ENCODE data around the gene ZFAND3.

Gene ZFAND3

DNA sequence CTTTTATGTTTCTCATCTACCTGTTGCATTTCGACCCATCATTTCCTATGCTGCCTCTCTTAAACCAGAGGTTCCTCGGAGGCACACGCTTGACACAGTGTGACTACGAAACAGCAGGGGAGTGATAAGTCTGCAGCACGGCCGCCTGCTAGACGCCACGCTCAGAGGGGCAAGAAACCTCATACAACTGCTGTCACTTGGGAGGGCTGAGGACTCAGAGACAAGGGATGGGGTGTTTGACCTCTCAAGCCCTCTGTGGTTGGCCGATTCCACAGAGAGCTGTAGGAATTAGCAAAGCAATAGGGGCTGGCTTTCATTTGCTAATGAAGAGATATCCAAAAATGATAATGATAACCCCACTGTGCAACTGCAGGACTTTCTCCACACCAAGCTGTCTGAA lies 372.5 kb downstream of the ZFAND3 start:
- TF ChIP-seq ELF4 (IDR thresholded peaks at IDR 0.05) (no peak), L3MBTL2 (conservative IDR thresholded peaks at IDR 0.05) (0 out of 2 replicates have a peak, but pooled peaks have one; percentile 20)
- ChIA-PET CTCF (no interaction called here), POLR2A (no interaction called here)
- DNase-seq (ENCODE audit: extremely low spot score) = no peak

DNA sequence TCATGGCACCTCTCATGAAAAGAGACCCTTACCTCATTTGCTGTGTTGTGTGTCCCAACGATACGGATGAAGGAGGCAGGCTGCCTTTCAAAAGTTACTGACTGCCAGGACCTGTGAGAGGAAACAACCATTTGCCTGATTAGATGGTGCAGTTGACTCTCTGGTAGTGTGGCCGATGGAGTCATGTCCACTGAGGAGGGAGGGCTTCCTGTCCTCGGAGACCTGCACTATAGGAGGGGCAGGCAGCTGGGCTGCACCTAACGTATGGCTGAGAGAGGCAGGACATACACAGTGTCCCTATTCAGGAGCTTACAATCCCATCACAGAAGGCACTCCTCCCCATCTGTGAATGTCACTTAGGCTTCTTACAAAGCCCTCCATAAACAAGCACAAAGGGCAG lies 373.0 kb downstream of the ZFAND3 start:
- TF ChIP-seq TARDBP (IDR thresholded peaks at IDR 0.05) = no peak
- no peak for TF ChIP-seq ELF4 (IDR thresholded peaks at IDR 0.05)
- TF ChIP-seq FOXM1 (IDR thresholded peaks at IDR 0.05; ENCODE audit: borderline replicate concordance) = no peak
- no peak for TF ChIP-seq ARNT (IDR thresholded peaks at IDR 0.05)
- TF ChIP-seq, protein P1, sequence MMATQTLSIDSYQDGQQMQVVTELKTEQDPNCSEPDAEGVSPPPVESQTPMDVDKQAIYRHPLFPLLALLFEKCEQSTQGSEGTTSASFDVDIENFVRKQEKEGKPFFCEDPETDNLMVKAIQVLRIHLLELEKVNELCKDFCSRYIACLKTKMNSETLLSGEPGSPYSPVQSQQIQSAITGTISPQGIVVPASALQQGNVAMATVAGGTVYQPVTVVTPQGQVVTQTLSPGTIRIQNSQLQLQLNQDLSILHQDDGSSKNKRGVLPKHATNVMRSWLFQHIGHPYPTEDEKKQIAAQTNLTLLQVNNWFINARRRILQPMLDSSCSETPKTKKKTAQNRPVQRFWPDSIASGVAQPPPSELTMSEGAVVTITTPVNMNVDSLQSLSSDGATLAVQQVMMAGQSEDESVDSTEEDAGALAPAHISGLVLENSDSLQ (IDR thresholded peaks at IDR 0.05) = no peak
- TF ChIP-seq L3MBTL2 (conservative IDR thresholded peaks at IDR 0.05) = no peak
- CTCF ChIA-PET = no interaction called here
- POLR2A ChIA-PET = no interaction called here
- DNase-seq (ENCODE audit: extremely low spot score) = no peak

DNA sequence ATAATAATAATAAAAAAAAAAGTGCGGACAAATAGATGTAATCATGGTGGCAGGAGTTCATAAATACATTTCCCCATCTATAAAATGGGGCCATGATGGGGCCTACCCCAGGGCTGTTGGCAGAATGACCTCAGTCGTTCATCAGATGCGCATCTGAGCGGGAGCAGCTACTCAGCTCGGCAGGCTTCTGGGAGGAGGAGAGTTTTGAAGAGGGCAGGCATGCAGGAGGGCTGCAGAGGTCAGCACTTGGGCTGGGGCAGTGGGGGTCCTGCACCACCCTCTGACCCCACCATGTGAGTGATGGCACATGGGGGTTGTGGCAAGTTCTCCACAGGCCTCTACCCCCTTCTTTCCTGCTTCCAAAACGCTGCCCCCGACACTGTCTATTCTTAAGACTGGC lies 373.5 kb downstream of the ZFAND3 start:
- ChIA-PET CTCF (no interaction called here), POLR2A (no interaction called here)
- no peak for DNase-seq (ENCODE audit: extremely low spot score)
- TF ChIP-seq BHLHE40 (IDR thresholded peaks at IDR 0.05; ENCODE audit: borderline replicate concordance) (no peak), CTBP1 (IDR thresholded peaks at IDR 0.05; ENCODE audit: borderline replicate concordance) (no peak), ZNF384 (IDR thresholded peaks at IDR 0.05) (no peak), FOXM1 (IDR thresholded peaks at IDR 0.05; ENCODE audit: borderline replicate concordance) (no peak), TARDBP (IDR thresholded peaks at IDR 0.05) (no peak), FOXA1 (IDR thresholded peaks at IDR 0.05) (no peak)

DNA sequence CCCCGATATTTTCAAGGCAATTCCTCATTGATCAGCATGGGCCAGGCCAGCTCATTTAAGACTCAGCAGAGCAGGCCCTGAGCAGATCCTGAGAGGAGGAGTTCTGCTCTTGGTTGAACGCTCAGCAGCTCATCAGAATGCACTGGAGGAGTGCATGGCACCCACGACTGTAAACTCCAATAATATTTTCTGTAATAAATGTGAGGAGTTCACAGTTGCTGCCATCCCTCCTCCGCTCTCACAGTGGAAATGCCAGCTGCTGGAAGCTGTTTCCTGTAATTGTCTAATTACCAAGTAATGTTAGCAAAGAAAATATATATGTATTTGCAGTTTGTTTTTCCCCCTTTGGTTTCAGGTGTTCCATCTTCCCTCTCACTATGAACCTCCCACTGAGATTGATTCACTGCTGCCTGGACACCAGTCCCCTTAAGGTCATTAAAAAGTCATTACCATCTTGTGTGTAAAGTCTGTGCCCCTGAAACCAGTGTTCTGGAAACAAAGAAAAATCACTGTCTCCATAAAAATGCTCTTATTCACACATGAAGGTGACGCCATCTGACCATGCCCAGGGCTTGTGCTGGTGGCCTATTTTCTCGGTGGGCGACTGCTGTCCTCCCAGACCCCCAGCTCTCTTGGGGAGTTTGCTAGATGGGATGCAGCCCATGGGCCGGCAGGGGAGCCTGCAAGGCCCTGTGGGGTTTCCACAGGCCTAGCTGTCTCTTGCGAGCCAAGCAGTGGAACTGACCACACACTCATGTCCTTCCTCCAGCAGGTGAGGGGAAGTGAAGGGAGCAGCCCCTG lies 374.2 kb downstream of the ZFAND3 start:
- no peak for DNase-seq (ENCODE audit: extremely low spot score)
- ChIA-PET POLR2A (no interaction called here), CTCF (no interaction called here)
- TF ChIP-seq SUZ12 (IDR thresholded peaks at IDR 0.05) = no peak
- no peak for TF ChIP-seq ARNT (IDR thresholded peaks at IDR 0.05)
- TF ChIP-seq ELF4 (IDR thresholded peaks at IDR 0.05) = no peak
- TF ChIP-seq, protein P1 (IDR thresholded peaks at IDR 0.05) = no peak
- no peak for TF ChIP-seq TARDBP (IDR thresholded peaks at IDR 0.05)
- no peak for TF ChIP-seq LEF1 (IDR thresholded peaks at IDR 0.05; ENCODE audit: borderline replicate concordance)
- TF ChIP-seq FOXM1 (IDR thresholded peaks at IDR 0.05; ENCODE audit: borderline replicate concordance) = no peak
- no peak for TF ChIP-seq FOXA1 (IDR thresholded peaks at IDR 0.05)
- TF ChIP-seq NFRKB (IDR thresholded peaks at IDR 0.05) = no peak
- TF ChIP-seq ZNF384 (IDR thresholded peaks at IDR 0.05) = no peak
- TF ChIP-seq FOXK2 (IDR thresholded peaks at IDR 0.05) = no peak

DNA sequence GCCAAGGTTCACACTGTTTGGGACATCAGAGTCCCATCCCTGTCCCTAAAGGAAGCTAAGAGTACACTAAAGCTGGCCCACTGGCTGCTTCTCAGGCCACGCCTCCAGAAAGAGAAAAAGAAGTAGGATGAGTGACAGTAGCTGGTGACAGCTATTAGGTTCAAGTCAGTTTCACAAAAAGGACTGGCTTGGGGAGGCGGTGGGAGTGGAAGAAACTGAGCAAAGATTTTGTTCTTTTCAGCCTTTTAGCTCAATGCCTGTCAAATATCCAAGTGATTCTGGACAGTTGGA lies 374.7 kb downstream of the ZFAND3 start:
- ChIA-PET CTCF (interaction anchor here (0.7 kb wide), 1 partner anchor 30 kb away, joined by 3 read pairs; no protein-coding TSS in a partner anchor), POLR2A (no interaction called here)
- TF ChIP-seq HDGF (IDR thresholded peaks at IDR 0.05; ENCODE audit: borderline replicate concordance) (no peak), SUZ12 (IDR thresholded peaks at IDR 0.05) (no peak), ZNF384 (IDR thresholded peaks at IDR 0.05) (no peak), CTBP1 (IDR thresholded peaks at IDR 0.05; ENCODE audit: borderline replicate concordance) (no peak), NFRKB (IDR thresholded peaks at IDR 0.05) (no peak)
- no peak for DNase-seq (ENCODE audit: extremely low spot score)

DNA sequence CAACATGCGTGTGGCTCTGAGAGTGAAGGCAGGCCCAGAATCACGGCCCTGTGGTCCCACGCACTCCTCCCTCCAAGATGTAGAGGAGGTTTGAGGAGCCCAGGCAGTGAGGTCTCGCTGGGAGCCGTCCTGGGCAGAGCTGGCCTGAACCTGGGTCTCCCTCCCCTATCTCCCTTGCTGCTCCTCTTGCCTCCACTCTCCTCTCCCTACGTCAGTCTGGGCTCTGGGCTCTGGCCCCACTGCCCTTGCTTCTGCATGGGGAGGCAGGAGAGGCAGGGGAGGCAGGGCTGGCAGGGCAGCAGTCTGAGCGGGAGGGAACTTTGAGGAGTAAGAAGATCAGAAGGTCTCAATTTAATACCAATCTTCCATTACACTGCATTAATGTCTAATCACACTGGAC lies 375.1 kb downstream of the ZFAND3 start:
- POLR2A ChIA-PET = no interaction called here
- DNase-seq (ENCODE audit: extremely low spot score) = no peak
- no peak for TF ChIP-seq FOXA1 (IDR thresholded peaks at IDR 0.05)
- no peak for TF ChIP-seq ELF4 (IDR thresholded peaks at IDR 0.05)
- TF ChIP-seq HDGF (IDR thresholded peaks at IDR 0.05; ENCODE audit: borderline replicate concordance) = no peak
- no peak for TF ChIP-seq SP1 (IDR thresholded peaks at IDR 0.05)
- no peak for TF ChIP-seq ZNF384 (IDR thresholded peaks at IDR 0.05)
- no peak for TF ChIP-seq FOXK2 (IDR thresholded peaks at IDR 0.05)
- TF ChIP-seq LEF1 (IDR thresholded peaks at IDR 0.05; ENCODE audit: borderline replicate concordance) = no peak
- CTCF ChIA-PET = interaction anchor here (0.7 kb wide), 1 partner anchor 30 kb away, joined by 3 read pairs; no protein-coding TSS in a partner anchor

DNA sequence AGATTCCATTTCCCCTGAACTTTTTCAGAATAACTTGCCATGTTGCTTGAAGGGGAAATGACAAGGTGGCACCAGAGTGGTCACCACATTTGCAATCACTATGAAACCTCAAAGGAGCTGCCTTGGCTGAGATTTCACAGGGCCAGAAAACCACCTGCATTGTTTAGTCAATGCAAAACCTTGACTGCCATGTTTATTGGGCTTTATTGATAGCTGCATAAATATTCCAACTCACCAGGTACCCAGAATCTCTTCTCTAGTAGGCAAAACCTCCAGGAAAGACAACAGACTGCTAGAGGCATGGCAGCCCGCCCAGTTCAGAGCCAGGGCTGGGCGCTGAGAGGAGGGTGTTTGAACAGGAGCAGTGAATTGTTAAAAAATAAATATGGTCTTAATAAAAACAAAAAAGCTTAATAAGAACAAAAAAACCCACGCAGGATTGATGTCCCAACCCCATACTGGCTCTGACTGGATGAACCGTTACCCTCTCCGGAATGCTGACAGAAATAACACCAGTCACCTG lies 375.6 kb downstream of the ZFAND3 start:
- ChIA-PET CTCF (no interaction called here), POLR2A (no interaction called here)
- DNase-seq (ENCODE audit: extremely low spot score) = no peak
- TF ChIP-seq, protein P1 (IDR thresholded peaks at IDR 0.05) = no peak
- TF ChIP-seq FOXA1 (IDR thresholded peaks at IDR 0.05) (no peak), ZNF384 (IDR thresholded peaks at IDR 0.05) (no peak), FOXM1 (IDR thresholded peaks at IDR 0.05; ENCODE audit: borderline replicate concordance) (no peak), NFRKB (IDR thresholded peaks at IDR 0.05) (no peak), SUZ12 (IDR thresholded peaks at IDR 0.05) (no peak), CTBP1 (IDR thresholded peaks at IDR 0.05; ENCODE audit: borderline replicate concordance) (no peak), HDGF (IDR thresholded peaks at IDR 0.05; ENCODE audit: borderline replicate concordance) (no peak), SP1 (IDR thresholded peaks at IDR 0.05) (no peak), L3MBTL2 (conservative IDR thresholded peaks at IDR 0.05) (no peak)
